PC-3 (cell line): ENCODE results near the gene GBF1. TPM values are rescaled to one million over a fixed set of nuclear protein-coding genes. Genes with fewer than 3 reads are reported as not detected.

Experiments
- ATAC-seq: fragments of 200-7000 bp; cut with Tn5 transposase; 2 replicates; pipeline ENCODE4 v1.9.1; 2020; ENCODE audit warnings: mild to moderate bottlenecking, moderate library complexity
- BruUV-seq: library from RNA; stranded (reverse); fragments of 400-500 nt; replicated peaks from 2 replicates; lab custom pipeline; 2021; lab: Mats Ljungman, UMichigan
- CTCF ChIA-PET: fragments of 300-600 bp; sonication (Branson Sonifier 250); formaldehyde crosslinking; loops from one replicate; lab custom pipeline; 2022; ENCODE audit warnings: antibody characterized with exemption; lab: Charles Lee
- POLR2A ChIA-PET: fragments of 300-600 bp; sonication (Branson Sonifier 250); formaldehyde crosslinking; loops from one replicate; lab custom pipeline; 2022; ENCODE audit warnings: antibody characterized with exemption; ENCODE audit not compliant: unreplicated experiment; lab: Charles Lee
- DNase-seq: peaks from one replicate; pipeline ENCODE4 v3.0.0-alpha.2; 2015
- H2AFZ ChIP-seq: fragments of 300-600 bp; sonication (generic); 2 replicates; pipeline ENCODE4 v1.6.0; 2016; ENCODE audit warnings: antibody characterized with exemption, low read length
- H3F3A ChIP-seq: fragments of 300-600 bp; sonication (generic); one replicate; pipeline ENCODE4 v1.6.0; 2017; ENCODE audit warnings: antibody characterized with exemption, low read length, control low read depth, mild to moderate bottlenecking; ENCODE audit not compliant: unreplicated experiment
- H3K27ac ChIP-seq: fragments of 300-600 bp; sonication (generic); 2 replicates; pipeline ENCODE4 v1.5.1; 2016; ENCODE audit warnings: mild to moderate bottlenecking, low read length
- H3K27me3 ChIP-seq: fragments of 300-600 bp; sonication (generic); 2 replicates; pipeline ENCODE4 v1.6.1; 2016; ENCODE audit warnings: low read length, mixed read lengths
- H3K36me3 ChIP-seq: fragments of 300-600 bp; sonication (generic); 2 replicates; pipeline ENCODE4 v1.6.1; 2016; ENCODE audit warnings: low read depth, mixed run types, low read length, mixed read lengths
- H3K4me1 ChIP-seq: fragments of 300-600 bp; sonication (generic); 2 replicates; pipeline ENCODE4 v1.5.1; 2016; ENCODE audit warnings: low read length; ENCODE audit not compliant: insufficient read depth
- H3K4me2 ChIP-seq: fragments of 300-600 bp; sonication (generic); 2 replicates; pipeline ENCODE4 v1.6.0; 2016; ENCODE audit warnings: low read length
- H3K4me3 ChIP-seq: fragments of 300-600 bp; sonication (generic); 2 replicates; pipeline ENCODE4 v1.5.1; 2016; ENCODE audit warnings: mild to moderate bottlenecking, low read length, mixed read lengths
- H3K79me2 ChIP-seq: fragments of 300-600 bp; sonication (generic); 2 replicates; pipeline ENCODE4 v1.6.1; 2017; ENCODE audit warnings: low read length, mixed read lengths
- H3K9ac ChIP-seq: fragments of 300-600 bp; sonication (generic); 2 replicates; pipeline ENCODE4 v1.6.0; 2016; ENCODE audit warnings: mild to moderate bottlenecking, low read length
- H3K9me2 ChIP-seq: fragments of 300-600 bp; sonication (generic); replicated peaks from 2 replicates; pipeline ENCODE4 v1.6.1; 2016; ENCODE audit warnings: mixed run types, low read length, mixed read lengths
- H3K9me3 ChIP-seq: fragments of 300-600 bp; sonication (generic); 2 replicates; pipeline ENCODE4 v1.6.1; 2016; ENCODE audit warnings: low read length, mixed read lengths
- H4K20me1 ChIP-seq: fragments of 300-600 bp; sonication (generic); 2 replicates; pipeline ENCODE4 v1.6.1; 2016; ENCODE audit warnings: low read length, mixed read lengths
- CTCF ChIP-seq: fragments of 300-600 bp; sonication (generic); conservative IDR thresholded peaks from 2 replicates; pipeline ENCODE4 v1.5.1; 2017; ENCODE audit warnings: antibody characterized with exemption, low read depth, mild to moderate bottlenecking, low read length
- EZH2 ChIP-seq: fragments of 300-600 bp; sonication (generic); IDR thresholded peaks from one replicate; pipeline ENCODE4 v1.6.1; 2017; ENCODE audit warnings: antibody characterized with exemption, mild to moderate bottlenecking, low read length; ENCODE audit not compliant: unreplicated experiment
- EZH2phosphoT487 ChIP-seq: fragments of 300-600 bp; sonication (generic); IDR thresholded peaks from 2 replicates; pipeline ENCODE4 v1.6.1; 2018; ENCODE audit warnings: mild to moderate bottlenecking, antibody characterized with exemption, low read length, borderline replicate concordance
- intact Hi-C: fragments of 100-400 bp; cut with micrococcal nuclease; formaldehyde crosslinking; loops from 2 replicates; pipeline ENCODE4 v1.9.0; 2023
- total RNA-seq: library from RNA; depleted of rRNA; stranded (reverse); fragments of >200 nt; gene quantifications from 2 replicates; pipeline ENCODE4 v1.2.3, GENCODE V29; 2014

Gene GBF1
- total RNA-seq, 1 experiment from 2014 or later = 25.2 TPM

- H3K9me3 ChIP-seq = no peaks in the 10 kb centered on the region
- H3K9me2 ChIP-seq = no peaks in the 10 kb centered on the region
- no peak overlapping the region for H3K4me2 ChIP-seq
- TF ChIP-seq EZH2 (no peak), CTCF (no peak), EZH2phosphoT487 (no peak)
- no peak for ATAC-seq
- no peak for DNase-seq
- intact Hi-C loops = no loop called here
- peaks cover 35% of the 10 kb centered on the region; the same call in 1 of the 2 replicates for H3K79me2 ChIP-seq
- no peak overlapping the region for H2AFZ ChIP-seq
- H3F3A ChIP-seq = no peaks in the 10 kb centered on the region
- 0 out of 2 replicates have a peak, but pooled peaks cover 4% of the 10 kb centered on the region for H4K20me1 ChIP-seq
- no peak overlapping the region for H3K27ac ChIP-seq
- ChIA-PET CTCF (no interaction called here), POLR2A (no interaction called here)
- no peaks in the 10 kb centered on the region for H3K4me1 ChIP-seq
- no peak overlapping the region for H3K9ac ChIP-seq
- H3K27me3 ChIP-seq = no peaks in the 10 kb centered on the region
- BruUV-seq = no TSS peak
- no peaks in the 10 kb centered on the region; the same call in 1 of the 2 replicates for H3K36me3 ChIP-seq
- H3K4me3 ChIP-seq = no peak overlapping the region
These were observed 40.9 kb downstream of the GBF1 start for GRCh38 chr10:102286216-102286615.

- TF ChIP-seq EZH2phosphoT487 = no peak
- no peak for TF ChIP-seq EZH2
- intact Hi-C loops = no loop called here
- Histone ChIP-seq H3K4me2 (no peak overlapping the region), H3K9me2 (no peaks in the 10 kb centered on the region), H3K9ac (no peak overlapping the region), H3K27ac (no peak overlapping the region), H3F3A (no peaks in the 10 kb centered on the region), H3K4me1 (no peaks in the 10 kb centered on the region), H3K9me3 (no peaks in the 10 kb centered on the region), H3K36me3 (no peaks in the 10 kb centered on the region; the same call in 1 of the 2 replicates), H3K79me2 (peaks cover 39% of the 10 kb centered on the region; the same call in 1 of the 2 replicates), H4K20me1 (0 out of 2 replicates have a peak, but pooled peaks cover 4% of the 10 kb centered on the region), H3K27me3 (no peaks in the 10 kb centered on the region), H3K4me3 (no peak overlapping the region), H2AFZ (no peak overlapping the region)
- ChIA-PET POLR2A (no interaction called here), CTCF (no interaction called here)
- no TSS peak for BruUV-seq
- ATAC-seq (peak; percentile 64), DNase-seq (no peak)
These were observed 42.2 kb downstream of the GBF1 start for GRCh38 chr10:102287538-102287937.

GRCh38 chr10:102287991-102288390 is 42.7 kb downstream of the GBF1 start:
- Histone ChIP-seq H4K20me1 (0 out of 2 replicates have a peak, but pooled peaks cover 4% of the 10 kb centered on the region), H3K9me3 (no peaks in the 10 kb centered on the region), H3F3A (no peaks in the 10 kb centered on the region), H3K9me2 (no peaks in the 10 kb centered on the region), H3K4me3 (no peak overlapping the region), H3K9ac (no peak overlapping the region), H3K4me1 (no peaks in the 10 kb centered on the region), H3K36me3 (no peaks in the 10 kb centered on the region; the same call in 1 of the 2 replicates), H3K79me2 (peaks cover 39% of the 10 kb centered on the region; the same call in 1 of the 2 replicates), H3K27me3 (no peaks in the 10 kb centered on the region), H3K4me2 (no peak overlapping the region), H2AFZ (no peak overlapping the region), H3K27ac (no peak overlapping the region)
- ChIA-PET CTCF (no interaction called here), POLR2A (no interaction called here)
- ATAC-seq (no peak), DNase-seq (no peak)
- TF ChIP-seq EZH2phosphoT487 = no peak
- TF ChIP-seq CTCF = no peak
- no peak for TF ChIP-seq EZH2
- BruUV-seq = no TSS peak
- intact Hi-C loops = no loop called here
